HepG2 (cell line): ENCODE results near the gene TPD52L2. TPM values are rescaled to one million over a fixed set of nuclear protein-coding genes. Genes with fewer than 3 reads are reported as not detected.

Experiments
- GPN1 ChIP-seq: sonication (generic); formaldehyde crosslinking; IDR thresholded peaks from 2 replicates; pipeline ENCODE4 v1.5.1; 2020; ENCODE audit warnings: missing genetic modification reagents, borderline replicate concordance
- KLF11 ChIP-seq: IDR thresholded peaks from 2 replicates; pipeline ENCODE4 v1.6.1; 2016; ENCODE audit warnings: missing compliant biosample characterization
- PCBP1 ChIP-seq: fragments of 200-400 bp; formaldehyde crosslinking; IDR thresholded peaks from 2 replicates; pipeline ENCODE4 v1.6.1; 2017; ENCODE audit warnings: mild to moderate bottlenecking, low read depth, low read length, borderline replicate concordance
- PPARG ChIP-seq: conservative IDR thresholded peaks from 2 replicates; pipeline ENCODE4 v1.6.1; 2016; ENCODE audit warnings: missing biosample characterization, missing genetic modification reagents
- RARA ChIP-seq: IDR thresholded peaks from 2 replicates; pipeline ENCODE4 v1.6.1; 2016; ENCODE audit warnings: missing genetic modification reagents, missing compliant biosample characterization
- SIX4 ChIP-seq: sonication (generic); formaldehyde crosslinking; IDR thresholded peaks from 2 replicates; pipeline ENCODE4 v1.4.0; 2020; ENCODE audit warnings: missing genetic modification reagents
- ZBTB21 ChIP-seq: sonication (generic); formaldehyde crosslinking; IDR thresholded peaks from 2 replicates; pipeline ENCODE4 v1.4.0; 2020; ENCODE audit warnings: missing genetic modification reagents
- ZFYVE20 ChIP-seq: sonication (generic); formaldehyde crosslinking; IDR thresholded peaks from 2 replicates; pipeline ENCODE4 v1.8.0; 2023; ENCODE audit warnings: low read depth, mild to moderate bottlenecking, moderate library complexity, missing genetic modification reagents, borderline replicate concordance
- ZIK1 ChIP-seq: sonication (generic); formaldehyde crosslinking; IDR thresholded peaks from 2 replicates; pipeline ENCODE4 v1.5.0; 2020; ENCODE audit warnings: mild to moderate bottlenecking, low read depth, missing genetic modification reagents, borderline replicate concordance
- ZKSCAN5 ChIP-seq: sonication (generic); formaldehyde crosslinking; IDR thresholded peaks from 2 replicates; pipeline ENCODE4 v1.5.1; 2020; ENCODE audit warnings: mild to moderate bottlenecking, missing genetic modification reagents
- ZMAT3 ChIP-seq: sonication (generic); formaldehyde crosslinking; conservative IDR thresholded peaks from 2 replicates; pipeline ENCODE4 v1.7.0; 2021; ENCODE audit warnings: missing genetic modification reagents
- ZMYM2 ChIP-seq: sonication (generic); formaldehyde crosslinking; IDR thresholded peaks from 2 replicates; pipeline ENCODE4 v1.8.0; 2022; ENCODE audit warnings: mild to moderate bottlenecking, missing genetic modification reagents
- ZNF644 ChIP-seq: IDR thresholded peaks from 2 replicates; pipeline ENCODE4 v1.6.1; 2016; ENCODE audit warnings: low read depth
- polyA plus RNA-seq, 8 experiments: library from polyadenylated mRNA; depleted of rRNA in 3 of 8; stranded (reverse) in 7 of 8; unstranded in 1 of 8; fragments of >200 nt; fragmentation: Illumina TruSeq in 4 of 8; extraction: Trizol in 4 of 8; gene quantifications; 2 replicates each; pipeline versions ENCODE4 v1.2.1 to v1.2.3, GENCODE V29; 2011 to 2016; ENCODE audit warnings: low read depth in 4 of 8, missing spikeins in 1 of 8, mixed read lengths in 1 of 8; ENCODE audit not compliant: insufficient read depth in 1 of 8
- total RNA-seq, 5 experiments: library from RNA; depleted of rRNA; stranded (reverse); fragments of >200 nt; fragmentation: Illumina TruSeq; extraction: Trizol; gene quantifications; 2 replicates each; pipeline ENCODE4 v1.2.3, GENCODE V29; 2016; ENCODE audit warnings: low read depth in 1 of 5
- TF ChIP-seq, protein P1 (sequence below): sonication (generic); formaldehyde crosslinking; IDR thresholded peaks from 2 replicates; pipeline ENCODE4 v1.4.0; 2020; ENCODE audit warnings: missing genetic modification reagents
- TF ChIP-seq, protein P2 (sequence below): IDR thresholded peaks from 2 replicates; pipeline ENCODE4 v1.6.1; 2016; ENCODE audit warnings: missing compliant biosample characterization, missing genetic modification reagents, borderline replicate concordance
- TF ChIP-seq, protein P3 (sequence below): IDR thresholded peaks from 2 replicates; pipeline ENCODE4 v1.6.1; 2012; ENCODE audit warnings: low read depth, low read length, improper control_type of control experiment
- TF ChIP-seq, protein P4 (sequence below): sonication (generic); formaldehyde crosslinking; IDR thresholded peaks from 2 replicates; pipeline ENCODE4 v1.9.0; 2021; ENCODE audit warnings: missing genetic modification reagents, mild to moderate bottlenecking, borderline replicate concordance
- TF ChIP-seq, protein P5 (sequence below): sonication (generic); formaldehyde crosslinking; IDR thresholded peaks from 2 replicates; pipeline ENCODE4 v1.4.0; 2020; ENCODE audit warnings: mild to moderate bottlenecking, low read depth, missing genetic modification reagents

Gene TPD52L2
- total and polyA plus RNA-seq, 2 of the 13 experiments (the other 11 are each of a cell fraction or from before 2014, with no cell fraction given), result 156 to 184 TPM

DNA sequence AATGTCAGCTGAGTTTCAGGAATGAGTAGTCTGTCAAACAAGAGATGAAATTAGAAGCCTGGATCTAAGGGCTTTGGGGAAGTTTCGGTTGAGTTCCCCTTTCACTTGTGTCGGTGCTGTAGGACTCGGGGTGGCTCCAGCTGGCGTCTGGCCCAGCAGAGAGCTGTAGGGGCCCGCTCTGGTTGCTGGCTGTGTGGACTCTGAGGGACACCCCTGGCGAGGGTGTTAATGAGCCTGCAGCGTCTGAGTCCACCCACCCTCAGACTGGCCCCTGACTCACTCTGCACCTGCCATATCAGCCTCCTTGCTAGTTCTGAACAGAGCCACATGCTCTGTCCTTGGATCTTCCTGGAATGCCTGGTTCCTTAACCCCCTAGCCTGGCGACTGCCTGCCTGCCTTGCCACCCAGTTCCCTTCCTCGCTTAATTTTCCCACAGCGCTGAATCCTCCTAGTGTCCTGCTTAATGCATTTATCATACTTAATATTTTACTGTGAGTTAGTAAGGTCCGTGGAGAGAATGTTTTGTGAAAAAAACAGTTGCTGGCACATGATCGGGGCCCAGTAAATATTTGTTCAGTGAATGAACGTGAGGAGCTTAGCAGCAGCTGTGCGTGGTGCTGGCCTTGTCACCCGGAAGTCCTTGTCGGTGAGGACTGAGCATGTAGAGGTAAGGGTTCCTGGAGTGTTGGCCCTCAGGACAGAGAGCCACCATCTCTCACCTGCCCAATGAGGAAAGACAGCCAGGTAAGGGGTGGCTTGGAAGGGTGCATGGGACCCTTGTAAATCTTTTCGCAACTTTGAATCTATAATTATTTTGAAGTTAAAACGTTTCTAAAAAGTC is 31.4 kb downstream of the TPD52L2 start (continued):
- TF ChIP-seq, protein P1, sequence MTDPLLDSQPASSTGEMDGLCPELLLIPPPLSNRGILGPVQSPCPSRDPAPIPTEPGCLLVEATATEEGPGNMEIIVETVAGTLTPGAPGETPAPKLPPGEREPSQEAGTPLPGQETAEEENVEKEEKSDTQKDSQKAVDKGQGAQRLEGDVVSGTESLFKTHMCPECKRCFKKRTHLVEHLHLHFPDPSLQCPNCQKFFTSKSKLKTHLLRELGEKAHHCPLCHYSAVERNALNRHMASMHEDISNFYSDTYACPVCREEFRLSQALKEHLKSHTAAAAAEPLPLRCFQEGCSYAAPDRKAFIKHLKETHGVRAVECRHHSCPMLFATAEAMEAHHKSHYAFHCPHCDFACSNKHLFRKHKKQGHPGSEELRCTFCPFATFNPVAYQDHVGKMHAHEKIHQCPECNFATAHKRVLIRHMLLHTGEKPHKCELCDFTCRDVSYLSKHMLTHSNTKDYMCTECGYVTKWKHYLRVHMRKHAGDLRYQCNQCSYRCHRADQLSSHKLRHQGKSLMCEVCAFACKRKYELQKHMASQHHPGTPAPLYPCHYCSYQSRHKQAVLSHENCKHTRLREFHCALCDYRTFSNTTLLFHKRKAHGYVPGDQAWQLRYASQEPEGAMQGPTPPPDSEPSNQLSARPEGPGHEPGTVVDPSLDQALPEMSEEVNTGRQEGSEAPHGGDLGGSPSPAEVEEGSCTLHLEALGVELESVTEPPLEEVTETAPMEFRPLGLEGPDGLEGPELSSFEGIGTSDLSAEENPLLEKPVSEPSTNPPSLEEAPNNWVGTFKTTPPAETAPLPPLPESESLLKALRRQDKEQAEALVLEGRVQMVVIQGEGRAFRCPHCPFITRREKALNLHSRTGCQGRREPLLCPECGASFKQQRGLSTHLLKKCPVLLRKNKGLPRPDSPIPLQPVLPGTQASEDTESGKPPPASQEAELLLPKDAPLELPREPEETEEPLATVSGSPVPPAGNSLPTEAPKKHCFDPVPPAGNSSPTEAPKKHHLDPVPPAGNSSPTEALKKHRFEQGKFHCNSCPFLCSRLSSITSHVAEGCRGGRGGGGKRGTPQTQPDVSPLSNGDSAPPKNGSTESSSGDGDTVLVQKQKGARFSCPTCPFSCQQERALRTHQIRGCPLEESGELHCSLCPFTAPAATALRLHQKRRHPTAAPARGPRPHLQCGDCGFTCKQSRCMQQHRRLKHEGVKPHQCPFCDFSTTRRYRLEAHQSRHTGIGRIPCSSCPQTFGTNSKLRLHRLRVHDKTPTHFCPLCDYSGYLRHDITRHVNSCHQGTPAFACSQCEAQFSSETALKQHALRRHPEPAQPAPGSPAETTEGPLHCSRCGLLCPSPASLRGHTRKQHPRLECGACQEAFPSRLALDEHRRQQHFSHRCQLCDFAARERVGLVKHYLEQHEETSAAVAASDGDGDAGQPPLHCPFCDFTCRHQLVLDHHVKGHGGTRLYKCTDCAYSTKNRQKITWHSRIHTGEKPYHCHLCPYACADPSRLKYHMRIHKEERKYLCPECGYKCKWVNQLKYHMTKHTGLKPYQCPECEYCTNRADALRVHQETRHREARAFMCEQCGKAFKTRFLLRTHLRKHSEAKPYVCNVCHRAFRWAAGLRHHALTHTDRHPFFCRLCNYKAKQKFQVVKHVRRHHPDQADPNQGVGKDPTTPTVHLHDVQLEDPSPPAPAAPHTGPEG, result peak; percentile 69
- TF ChIP-seq ZKSCAN5 (CRISPR knock-in tag) (no peak), ZMAT3 (peak; percentile 92), GPN1 (no peak), KLF11 (CRISPR knock-in tag) (no peak; the same call in 1 of the 2 replicates), PPARG (no peak; the same call in 1 of the 2 replicates), RARA (CRISPR knock-in tag) (peak; percentile 76), ZFYVE20 (CRISPR knock-in tag) (no peak), ZIK1 (CRISPR knock-in tag) (no peak; the same call in 1 of the 2 replicates), ZMYM2 (CRISPR knock-in tag) (no peak), PCBP1 (no peak), ZBTB21 (CRISPR knock-in tag) (no peak; the same call in 1 of the 2 replicates), SIX4 (CRISPR knock-in tag) (peak; percentile 9; the same call in 1 of the 2 replicates), ZNF644 (no peak)
- TF ChIP-seq, protein P2, sequence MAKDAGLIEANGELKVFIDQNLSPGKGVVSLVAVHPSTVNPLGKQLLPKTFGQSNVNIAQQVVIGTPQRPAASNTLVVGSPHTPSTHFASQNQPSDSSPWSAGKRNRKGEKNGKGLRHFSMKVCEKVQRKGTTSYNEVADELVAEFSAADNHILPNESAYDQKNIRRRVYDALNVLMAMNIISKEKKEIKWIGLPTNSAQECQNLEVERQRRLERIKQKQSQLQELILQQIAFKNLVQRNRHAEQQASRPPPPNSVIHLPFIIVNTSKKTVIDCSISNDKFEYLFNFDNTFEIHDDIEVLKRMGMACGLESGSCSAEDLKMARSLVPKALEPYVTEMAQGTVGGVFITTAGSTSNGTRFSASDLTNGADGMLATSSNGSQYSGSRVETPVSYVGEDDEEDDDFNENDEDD (CRISPR knock-in tag), result 0 out of 2 replicates have a peak, but pooled peaks have one; percentile 46
- TF ChIP-seq, protein P3, sequence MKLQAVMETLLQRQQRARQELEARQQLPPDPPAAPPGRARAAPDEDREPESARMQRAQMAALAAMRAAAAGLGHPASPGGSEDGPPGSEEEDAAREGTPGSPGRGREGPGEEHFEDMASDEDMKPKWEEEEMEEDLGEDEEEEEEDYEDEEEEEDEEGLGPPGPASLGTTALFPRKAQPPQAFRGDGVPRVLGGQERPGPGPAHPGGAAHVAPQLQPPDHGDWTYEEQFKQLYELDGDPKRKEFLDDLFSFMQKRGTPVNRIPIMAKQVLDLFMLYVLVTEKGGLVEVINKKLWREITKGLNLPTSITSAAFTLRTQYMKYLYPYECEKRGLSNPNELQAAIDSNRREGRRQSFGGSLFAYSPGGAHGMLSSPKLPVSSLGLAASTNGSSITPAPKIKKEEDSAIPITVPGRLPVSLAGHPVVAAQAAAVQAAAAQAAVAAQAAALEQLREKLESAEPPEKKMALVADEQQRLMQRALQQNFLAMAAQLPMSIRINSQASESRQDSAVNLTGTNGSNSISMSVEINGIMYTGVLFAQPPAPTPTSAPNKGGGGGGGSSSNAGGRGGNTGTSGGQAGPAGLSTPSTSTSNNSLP, result no peak
- TF ChIP-seq, protein P4, sequence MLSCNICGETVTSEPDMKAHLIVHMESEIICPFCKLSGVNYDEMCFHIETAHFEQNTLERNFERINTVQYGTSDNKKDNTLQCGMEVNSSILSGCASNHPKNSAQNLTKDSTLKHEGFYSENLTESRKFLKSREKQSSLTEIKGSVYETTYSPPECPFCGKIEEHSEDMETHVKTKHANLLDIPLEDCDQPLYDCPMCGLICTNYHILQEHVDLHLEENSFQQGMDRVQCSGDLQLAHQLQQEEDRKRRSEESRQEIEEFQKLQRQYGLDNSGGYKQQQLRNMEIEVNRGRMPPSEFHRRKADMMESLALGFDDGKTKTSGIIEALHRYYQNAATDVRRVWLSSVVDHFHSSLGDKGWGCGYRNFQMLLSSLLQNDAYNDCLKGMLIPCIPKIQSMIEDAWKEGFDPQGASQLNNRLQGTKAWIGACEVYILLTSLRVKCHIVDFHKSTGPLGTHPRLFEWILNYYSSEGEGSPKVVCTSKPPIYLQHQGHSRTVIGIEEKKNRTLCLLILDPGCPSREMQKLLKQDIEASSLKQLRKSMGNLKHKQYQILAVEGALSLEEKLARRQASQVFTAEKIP (CRISPR knock-in tag), result no peak
- TF ChIP-seq, protein P5, sequence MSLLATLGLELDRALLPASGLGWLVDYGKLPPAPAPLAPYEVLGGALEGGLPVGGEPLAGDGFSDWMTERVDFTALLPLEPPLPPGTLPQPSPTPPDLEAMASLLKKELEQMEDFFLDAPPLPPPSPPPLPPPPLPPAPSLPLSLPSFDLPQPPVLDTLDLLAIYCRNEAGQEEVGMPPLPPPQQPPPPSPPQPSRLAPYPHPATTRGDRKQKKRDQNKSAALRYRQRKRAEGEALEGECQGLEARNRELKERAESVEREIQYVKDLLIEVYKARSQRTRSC, result no peak
